ENCODE results near the gene TACC2. TPM values are rescaled to one million over a fixed set of nuclear protein-coding genes. Genes with fewer than 3 reads are reported as not detected.

The TACC2 gene
- total RNA-seq, 1 donor from 2014 or later = 32.2 TPM

- DNase-seq (ENCODE audit: low spot score) = no peak
- H3K4me1 Mint-ChIP-seq (ENCODE audit: unreplicated experiment) = peaks cover 24% of the 10 kb centered on the region
- no peaks in the 10 kb centered on the region for H3K9me3 Mint-ChIP-seq (ENCODE audit: unreplicated experiment)
- H3K27me3 Mint-ChIP-seq (ENCODE audit: unreplicated experiment) = peaks cover 13% of the 10 kb centered on the region
- no peaks in the 10 kb centered on the region for H3K36me3 Mint-ChIP-seq (ENCODE audit: low read depth, unreplicated experiment)
- TF ChIP-seq CTCF (IDR thresholded peaks at IDR 0.05; ENCODE audit: unreplicated experiment) = no peak
- no peak overlapping the region for H3K4me3 Mint-ChIP-seq (ENCODE audit: unreplicated experiment)
- no peak overlapping the region for H3K27ac Mint-ChIP-seq (ENCODE audit: unreplicated experiment)
Measured at GRCh38 chr10:122116331-122116730, 127.4 kb downstream of the TACC2 start.

GRCh38 chr10:122117475-122117874 is 128.5 kb downstream of the TACC2 start:
- DNase-seq (ENCODE audit: low spot score) = no peak
- no peaks in the 10 kb centered on the region for H3K9me3 Mint-ChIP-seq (ENCODE audit: unreplicated experiment)
- H3K27me3 Mint-ChIP-seq (ENCODE audit: unreplicated experiment) = peaks cover 11% of the 10 kb centered on the region
- no peaks in the 10 kb centered on the region for H3K36me3 Mint-ChIP-seq (ENCODE audit: low read depth, unreplicated experiment)
- H3K4me3 Mint-ChIP-seq (ENCODE audit: unreplicated experiment) = no peak overlapping the region
- H3K27ac Mint-ChIP-seq (ENCODE audit: unreplicated experiment) = no peak overlapping the region
- no peak for TF ChIP-seq CTCF (IDR thresholded peaks at IDR 0.05; ENCODE audit: unreplicated experiment)
- peaks cover 20% of the 10 kb centered on the region for H3K4me1 Mint-ChIP-seq (ENCODE audit: unreplicated experiment)

- DNase-seq (ENCODE audit: low spot score) = no peak
- H3K4me1 Mint-ChIP-seq (ENCODE audit: unreplicated experiment) = peaks cover 5% of the 10 kb centered on the region
Measured at GRCh38 chr10:122120008-122120744, 131.2 kb downstream of the TACC2 start.

GRCh38 chr10:122121059-122121458 is 132.1 kb downstream of the TACC2 start:
- peaks cover 3% of the 10 kb centered on the region for H3K27me3 Mint-ChIP-seq (ENCODE audit: unreplicated experiment)
- H3K4me1 Mint-ChIP-seq (ENCODE audit: unreplicated experiment) = no peaks in the 10 kb centered on the region
- no peaks in the 10 kb centered on the region for H3K36me3 Mint-ChIP-seq (ENCODE audit: low read depth, unreplicated experiment)
- no peak for TF ChIP-seq CTCF (IDR thresholded peaks at IDR 0.05; ENCODE audit: unreplicated experiment)
- H3K27ac Mint-ChIP-seq (ENCODE audit: unreplicated experiment) = no peak overlapping the region
- H3K4me3 Mint-ChIP-seq (ENCODE audit: unreplicated experiment) = no peak overlapping the region
- H3K9me3 Mint-ChIP-seq (ENCODE audit: unreplicated experiment) = no peaks in the 10 kb centered on the region
- no peak for DNase-seq (ENCODE audit: low spot score)

More at GRCh38 chr10:122120008-122120744, 131.2 kb downstream of the TACC2 start:
- Mint-ChIP-seq H3K9me3 (ENCODE audit: unreplicated experiment) (no peaks in the 10 kb centered on the region), H3K27me3 (ENCODE audit: unreplicated experiment) (peaks cover 6% of the 10 kb centered on the region), H3K4me3 (ENCODE audit: unreplicated experiment) (no peak overlapping the region), H3K27ac (ENCODE audit: unreplicated experiment) (no peak overlapping the region), H3K36me3 (ENCODE audit: low read depth, unreplicated experiment) (no peaks in the 10 kb centered on the region)
- no peak for TF ChIP-seq CTCF (IDR thresholded peaks at IDR 0.05; ENCODE audit: unreplicated experiment)

GRCh38 chr10:122122493-122122892 is 133.5 kb downstream of the TACC2 start:
- H3K27me3 Mint-ChIP-seq (ENCODE audit: unreplicated experiment) = peaks cover 3% of the 10 kb centered on the region

More at GRCh38 chr10:122122493-122122892, 133.5 kb downstream of the TACC2 start:
- DNase-seq (ENCODE audit: low spot score) = no peak
- no peak overlapping the region for H3K27ac Mint-ChIP-seq (ENCODE audit: unreplicated experiment)
- no peaks in the 10 kb centered on the region for H3K4me1 Mint-ChIP-seq (ENCODE audit: unreplicated experiment)
- H3K9me3 Mint-ChIP-seq (ENCODE audit: unreplicated experiment) = no peaks in the 10 kb centered on the region
- no peak for TF ChIP-seq CTCF (IDR thresholded peaks at IDR 0.05; ENCODE audit: unreplicated experiment)
- no peaks in the 10 kb centered on the region for H3K36me3 Mint-ChIP-seq (ENCODE audit: low read depth, unreplicated experiment)
- H3K4me3 Mint-ChIP-seq (ENCODE audit: unreplicated experiment) = no peak overlapping the region
